NCI-H748 (cell line): ENCODE data around the gene PAX1.

Source experiments
- DNase-seq: peaks from one replicate; lab custom pipeline; 2025; ENCODE audit not compliant: unreplicated experiment; lab: John Stamatoyannopoulos, UW

PAX1 gene

DNA sequence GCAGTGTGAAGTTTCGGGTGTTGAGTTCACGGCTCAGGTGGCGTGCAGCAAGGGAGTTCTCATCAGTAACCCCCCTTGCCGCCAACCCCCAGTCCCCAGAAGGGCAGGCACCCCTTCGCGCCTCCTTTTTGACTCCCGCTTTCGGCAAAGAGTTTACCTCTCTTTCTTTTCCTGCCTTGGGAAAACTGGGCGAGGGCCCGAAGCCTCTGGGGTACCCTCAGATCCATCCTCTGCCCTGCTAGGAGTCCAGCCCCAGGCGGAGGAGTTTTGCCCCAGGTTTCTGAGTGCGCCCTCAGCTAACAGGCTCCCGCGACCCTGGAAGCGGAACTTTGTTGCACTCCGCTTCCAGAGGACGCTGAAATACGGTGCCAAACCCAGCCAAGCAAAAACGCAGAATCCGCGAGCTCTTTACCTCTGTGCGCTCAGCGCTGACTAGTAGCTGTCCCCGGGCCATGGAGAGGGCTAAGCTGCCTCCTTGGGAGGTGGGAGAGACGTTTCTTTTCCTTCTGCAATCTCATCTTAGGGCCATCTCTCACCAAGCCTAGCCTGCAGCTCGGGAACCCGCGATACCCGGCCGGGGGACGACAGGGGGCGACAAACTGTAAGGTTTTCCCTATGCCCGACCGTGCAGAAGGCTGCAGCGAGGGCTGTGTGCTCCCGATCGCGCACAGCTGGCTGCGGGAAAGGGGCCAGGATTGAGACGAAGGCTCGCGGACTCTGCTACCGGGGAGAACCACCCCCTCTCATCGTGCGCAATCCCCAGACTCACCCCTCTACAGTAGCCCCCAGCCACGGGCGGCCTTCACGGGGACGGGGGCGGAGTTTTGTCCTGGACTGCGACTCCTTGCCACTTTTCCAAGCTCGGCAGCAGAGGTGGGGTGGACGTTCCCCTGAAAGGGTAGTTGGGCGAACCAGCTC is 2.7 kb upstream of the PAX1 start:
- peak; percentile 88 for DNase-seq

DNA sequence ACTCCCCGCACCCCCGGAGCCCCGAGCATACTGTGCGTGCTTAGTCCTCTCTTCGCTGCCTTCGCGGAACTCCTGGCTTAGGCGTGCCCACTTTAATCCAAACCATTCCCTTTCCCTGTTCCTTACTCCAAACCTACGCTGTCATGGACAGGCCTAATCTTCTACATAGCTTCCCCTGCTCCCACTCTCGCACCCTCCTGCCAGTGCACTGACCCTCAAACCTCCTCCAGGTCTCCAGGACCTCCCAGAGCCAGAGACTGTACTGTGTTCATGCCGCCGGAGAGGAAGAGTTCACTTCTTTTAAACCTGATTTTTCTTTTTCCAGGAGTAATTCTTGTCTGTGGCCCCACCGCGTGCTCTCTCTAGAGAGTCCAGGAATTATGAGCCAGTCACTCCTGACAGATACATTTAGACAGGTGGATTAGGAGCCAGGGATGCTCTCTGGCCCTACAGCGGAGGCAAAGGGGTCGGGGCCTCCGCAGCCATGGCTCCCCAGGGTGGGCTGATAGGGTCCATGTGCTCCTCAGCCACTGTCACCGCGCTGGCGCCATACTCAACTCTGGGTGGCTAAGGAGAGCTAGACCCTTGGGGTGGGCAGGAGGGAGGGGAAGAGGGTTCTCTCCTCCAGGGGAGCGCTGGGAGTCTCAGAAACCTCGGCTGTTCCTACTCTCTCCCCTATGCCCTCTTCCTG is 1.6 kb upstream of the PAX1 start:
- DNase-seq = no peak

DNA sequence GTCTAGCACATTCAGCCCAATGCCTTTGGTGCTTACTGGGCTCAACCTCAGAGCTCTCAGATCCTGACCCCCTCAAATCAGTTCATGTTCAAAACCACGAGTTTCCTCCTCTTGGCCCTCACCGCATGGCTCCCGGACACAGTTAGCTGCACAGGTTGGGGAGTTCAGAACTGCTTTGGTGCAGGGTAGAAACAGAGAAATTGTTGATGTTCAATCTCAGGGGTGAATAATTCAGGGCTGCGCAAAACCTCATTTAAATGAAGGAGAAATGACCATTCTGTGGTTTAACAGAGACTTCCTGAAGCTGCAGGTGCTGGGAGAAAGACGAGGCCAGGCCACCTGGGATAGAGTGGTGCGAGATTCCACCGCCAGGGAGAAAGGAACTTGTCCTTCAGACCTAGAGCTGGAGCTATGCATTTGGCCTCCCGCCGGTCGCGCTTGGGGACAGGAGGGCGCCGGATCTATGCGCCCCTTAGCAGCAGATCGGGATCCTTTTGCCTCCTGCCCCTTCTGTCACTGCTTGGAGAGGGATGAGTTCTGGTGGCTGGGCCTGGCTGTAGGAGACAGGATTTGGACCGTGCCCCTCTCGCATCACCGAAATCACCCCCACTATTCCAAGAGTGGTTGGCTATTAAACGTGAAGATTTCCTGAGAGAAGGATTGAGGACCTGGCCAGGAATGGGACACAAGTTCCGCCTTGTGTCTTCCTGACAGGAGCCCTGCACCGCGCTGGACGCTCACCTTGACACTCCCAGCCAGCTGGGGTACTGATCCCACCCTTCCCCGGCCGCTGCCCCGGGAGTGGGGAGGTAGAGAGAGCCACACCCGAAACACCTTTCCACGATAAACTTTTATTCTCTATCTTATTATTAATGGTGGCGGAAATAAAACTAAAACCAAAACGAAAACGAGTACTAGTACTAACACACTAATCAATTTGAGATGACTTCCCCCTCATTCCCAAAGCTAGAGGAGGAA is 767 bp upstream of the PAX1 start:
- peak; percentile 47 for DNase-seq

DNA sequence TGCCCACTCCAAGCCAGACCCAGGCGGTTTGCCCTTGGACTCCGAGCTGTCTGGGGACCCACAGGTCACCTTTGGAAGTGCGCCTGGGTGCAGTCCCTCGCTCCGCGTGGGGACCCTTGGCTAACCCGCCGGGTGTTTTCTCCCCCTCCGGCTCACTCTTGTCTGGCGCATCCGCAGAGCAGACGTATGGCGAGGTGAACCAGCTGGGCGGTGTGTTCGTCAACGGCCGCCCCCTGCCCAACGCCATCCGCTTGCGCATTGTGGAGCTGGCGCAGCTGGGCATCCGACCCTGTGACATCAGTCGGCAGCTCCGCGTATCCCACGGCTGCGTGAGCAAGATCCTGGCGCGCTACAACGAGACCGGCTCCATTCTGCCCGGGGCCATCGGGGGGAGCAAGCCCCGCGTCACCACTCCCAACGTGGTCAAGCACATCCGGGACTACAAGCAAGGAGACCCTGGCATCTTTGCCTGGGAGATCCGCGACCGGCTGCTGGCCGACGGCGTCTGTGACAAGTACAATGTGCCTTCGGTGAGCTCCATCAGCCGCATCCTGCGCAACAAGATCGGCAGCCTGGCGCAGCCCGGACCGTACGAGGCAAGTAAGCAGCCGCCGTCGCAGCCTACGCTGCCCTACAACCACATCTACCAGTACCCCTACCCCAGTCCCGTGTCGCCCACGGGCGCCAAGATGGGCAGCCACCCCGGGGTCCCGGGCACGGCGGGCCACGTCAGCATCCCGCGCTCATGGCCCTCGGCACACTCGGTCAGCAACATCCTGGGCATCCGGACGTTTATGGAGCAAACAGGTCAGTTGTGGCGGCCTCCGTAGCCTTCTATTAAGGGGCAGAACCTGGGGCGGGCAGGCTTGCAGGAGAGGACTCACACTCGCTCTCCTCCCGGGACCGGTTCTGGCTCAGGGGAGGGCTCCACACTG is 1.1 kb downstream of the PAX1 start:
- DNase-seq = peak; percentile 82

DNA sequence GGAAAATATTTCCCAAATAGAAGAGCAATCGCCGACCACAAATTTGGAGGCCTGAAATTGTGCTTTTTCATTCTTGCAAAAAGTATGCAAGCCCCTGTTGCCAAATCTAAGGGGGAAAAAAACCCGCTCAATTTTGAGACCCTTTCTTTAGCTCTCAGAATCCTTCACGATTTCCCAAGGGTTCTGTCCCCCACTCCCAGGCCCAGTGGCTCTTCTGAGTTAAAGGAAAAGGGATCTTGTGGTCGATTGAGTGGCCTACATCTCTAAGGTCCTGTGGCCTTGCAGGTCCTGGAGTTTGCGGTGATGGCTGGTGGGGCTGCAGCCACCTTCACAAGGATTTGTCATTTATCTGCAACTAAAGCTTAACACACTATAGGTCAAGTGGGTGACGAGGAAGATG is 1.8 kb downstream of the PAX1 start:
- no peak for DNase-seq

DNA sequence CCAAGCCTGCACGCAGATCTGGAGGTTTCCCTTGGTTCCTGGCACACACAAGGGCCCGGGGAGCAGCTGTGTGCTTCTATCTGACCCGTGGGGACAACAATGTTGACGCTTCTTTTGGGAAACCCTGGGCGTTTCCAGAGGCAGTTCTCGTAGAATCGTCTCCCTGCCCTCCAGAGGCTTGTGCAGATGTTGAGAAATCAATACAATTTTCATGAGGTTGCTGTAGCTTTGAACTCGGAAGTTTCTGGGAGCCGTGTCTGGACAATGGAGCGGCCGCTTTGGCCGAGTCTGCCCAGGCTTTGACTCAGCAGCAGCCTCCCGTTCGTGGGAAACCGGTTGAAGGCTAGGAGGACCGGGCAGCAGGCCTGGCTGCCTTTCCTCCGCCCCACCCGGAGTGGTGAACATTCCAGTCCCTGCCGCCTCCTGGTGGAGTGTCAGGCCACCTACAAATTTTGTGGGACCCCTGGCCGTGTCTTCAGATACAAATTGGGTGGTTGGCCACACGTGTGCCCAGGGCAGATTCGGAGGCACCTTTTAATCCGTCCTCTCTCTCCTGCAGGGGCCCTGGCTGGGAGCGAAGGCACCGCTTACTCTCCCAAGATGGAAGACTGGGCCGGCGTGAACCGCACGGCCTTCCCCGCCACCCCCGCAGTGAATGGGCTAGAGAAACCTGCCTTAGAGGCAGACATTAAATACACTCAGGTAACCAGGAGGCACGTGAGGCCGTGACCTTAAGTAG is 2.7 kb downstream of the PAX1 start:
- DNase-seq = no peak

DNA sequence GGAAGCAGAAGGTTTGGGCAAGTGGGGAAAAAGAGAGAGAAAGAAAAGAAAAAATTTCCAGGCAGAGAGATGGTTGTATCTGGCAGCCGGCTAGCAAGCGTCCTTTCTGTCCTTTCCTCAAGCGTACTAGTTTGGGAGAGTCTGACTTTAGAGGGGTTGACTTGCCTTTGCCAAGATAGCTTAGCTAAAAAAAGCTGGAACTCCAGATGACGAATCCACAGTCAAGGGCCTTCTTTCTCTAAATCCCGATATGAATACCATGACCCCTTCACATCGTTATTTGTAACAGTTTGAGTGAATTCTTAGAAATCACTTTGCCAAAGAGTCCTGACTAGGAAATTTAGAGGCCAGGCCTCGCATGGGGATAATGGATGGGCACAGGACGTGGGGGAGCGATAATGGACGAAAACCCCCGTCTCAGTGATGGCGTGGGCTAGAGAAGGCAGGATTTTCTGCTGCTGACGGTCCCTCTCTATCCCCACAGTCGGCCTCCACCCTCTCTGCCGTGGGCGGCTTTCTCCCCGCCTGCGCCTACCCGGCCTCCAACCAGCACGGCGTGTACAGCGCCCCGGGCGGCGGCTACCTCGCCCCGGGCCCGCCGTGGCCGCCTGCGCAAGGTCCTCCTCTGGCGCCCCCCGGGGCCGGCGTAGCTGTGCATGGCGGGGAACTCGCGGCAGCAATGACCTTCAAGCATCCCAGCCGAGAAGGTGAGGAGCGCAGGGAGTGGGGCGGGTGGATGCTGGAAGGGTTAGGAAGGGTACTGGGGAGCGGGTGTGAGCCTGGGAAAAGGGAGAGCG is 3.5 kb downstream of the PAX1 start:
- DNase-seq = no peak

DNA sequence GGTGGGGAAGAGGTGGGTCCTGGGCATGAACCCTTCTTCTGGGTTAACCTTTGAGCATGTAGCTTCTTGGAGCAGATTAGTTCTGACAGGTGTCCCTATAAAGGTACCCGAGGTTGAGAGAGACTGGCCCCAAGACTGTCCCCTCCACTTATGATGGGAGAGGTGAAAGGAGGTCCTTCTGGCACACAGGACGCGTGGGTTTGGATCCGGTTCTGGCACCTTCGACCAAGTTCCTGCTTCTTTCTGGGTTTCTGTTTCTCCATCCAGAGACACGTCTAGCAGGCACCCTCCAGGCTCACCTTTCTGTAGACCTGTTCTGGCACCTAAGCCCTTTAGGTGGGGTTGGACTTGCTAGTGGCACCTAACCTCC is 4.1 kb downstream of the PAX1 start:
- DNase-seq = no peak

DNA sequence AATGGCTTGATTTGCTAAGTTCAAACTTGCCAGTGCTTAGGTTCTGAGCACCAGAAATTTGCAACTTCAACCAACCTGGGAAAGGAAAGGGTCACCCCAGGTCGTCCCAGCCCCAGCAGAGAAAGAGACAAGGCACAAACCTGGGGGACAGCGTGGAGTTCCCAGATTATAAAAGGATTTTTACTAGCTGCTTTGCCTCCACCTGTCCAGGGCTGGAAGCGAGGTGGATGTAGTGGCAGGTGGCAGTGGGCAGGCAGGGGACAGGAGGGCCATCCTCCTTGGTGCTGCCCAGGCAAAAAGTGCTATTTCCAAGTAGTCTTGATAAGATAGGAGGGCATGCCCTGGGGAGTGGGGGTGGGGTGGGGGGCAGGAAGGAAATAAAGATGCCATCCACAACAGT is 4.9 kb downstream of the PAX1 start:
- no peak for DNase-seq

DNA sequence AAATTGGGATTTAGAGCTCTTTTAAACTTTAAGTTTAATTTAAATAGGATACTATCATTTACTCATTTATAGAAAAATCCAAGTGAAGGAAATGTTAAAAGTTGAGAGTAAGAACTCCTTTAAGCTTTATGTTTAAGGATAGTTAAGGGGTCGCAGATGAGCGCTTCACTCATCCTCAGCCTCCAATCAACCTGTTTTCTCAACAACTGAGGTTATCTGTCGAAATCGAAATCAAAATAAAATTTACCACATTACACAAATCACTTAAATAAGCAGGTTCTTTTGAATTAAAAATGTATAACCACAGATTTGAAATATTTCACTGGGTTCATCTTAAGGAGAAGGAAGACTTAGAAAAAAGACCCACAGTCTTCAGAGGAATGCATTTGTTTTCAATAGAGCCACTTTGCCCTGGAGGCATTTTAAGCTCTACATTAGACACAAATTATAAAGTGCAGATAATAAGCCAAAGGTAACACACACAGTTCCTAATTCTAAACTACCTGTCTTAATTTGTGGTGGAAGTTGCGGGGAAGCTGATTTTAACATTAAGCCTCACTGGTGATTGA is 5.5 kb downstream of the PAX1 start:
- DNase-seq = no peak

DNA sequence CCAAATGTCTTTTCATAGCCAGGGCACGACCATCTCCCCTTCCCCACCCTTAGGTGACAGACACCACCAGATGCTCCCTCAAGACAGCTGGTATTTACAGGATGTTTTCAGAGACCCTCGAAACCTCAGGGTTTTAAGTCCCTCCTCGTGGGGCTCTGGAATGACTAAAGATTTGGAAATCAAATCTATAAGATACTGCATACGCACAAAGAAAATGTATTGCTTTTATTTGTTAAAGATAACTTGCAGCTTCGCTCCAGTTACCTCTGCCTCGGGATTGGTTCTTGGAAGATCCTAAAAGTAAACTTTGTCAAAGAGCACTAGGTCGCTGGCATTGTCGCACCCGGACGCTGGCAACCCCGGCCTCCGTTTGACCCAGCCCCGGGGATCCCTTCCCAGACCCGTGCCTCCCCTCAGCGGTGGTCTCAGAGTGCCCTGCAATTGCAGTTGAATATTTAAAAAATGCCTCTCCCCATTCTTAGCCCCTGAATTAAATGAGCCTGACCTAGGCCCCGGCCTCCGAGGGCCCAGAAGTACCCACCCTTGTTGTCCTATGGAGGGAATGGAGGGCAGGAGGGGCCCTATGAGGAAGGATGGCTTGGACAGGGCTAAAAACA is 7.1 kb downstream of the PAX1 start:
- DNase-seq = no peak

DNA sequence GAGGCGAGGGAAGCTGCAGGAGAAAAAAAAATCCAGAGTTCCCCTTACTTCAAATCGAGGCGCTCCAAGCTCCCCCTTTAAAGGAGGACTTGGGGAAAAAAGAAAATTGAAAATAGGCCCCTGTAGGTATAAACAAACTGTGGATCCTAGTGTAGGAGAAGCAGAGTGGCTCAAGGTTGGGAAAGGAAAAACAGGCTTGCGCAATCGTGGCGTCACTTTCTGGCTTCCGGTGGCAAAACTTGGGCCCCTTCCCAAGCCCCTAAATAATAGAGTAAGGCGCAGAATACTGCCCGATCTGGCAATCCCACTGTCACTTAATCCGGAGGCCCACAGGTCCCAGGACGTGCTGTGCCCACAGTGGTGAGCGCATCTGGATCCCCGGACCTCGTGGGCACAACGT is 8.0 kb downstream of the PAX1 start:
- DNase-seq = no peak

DNA sequence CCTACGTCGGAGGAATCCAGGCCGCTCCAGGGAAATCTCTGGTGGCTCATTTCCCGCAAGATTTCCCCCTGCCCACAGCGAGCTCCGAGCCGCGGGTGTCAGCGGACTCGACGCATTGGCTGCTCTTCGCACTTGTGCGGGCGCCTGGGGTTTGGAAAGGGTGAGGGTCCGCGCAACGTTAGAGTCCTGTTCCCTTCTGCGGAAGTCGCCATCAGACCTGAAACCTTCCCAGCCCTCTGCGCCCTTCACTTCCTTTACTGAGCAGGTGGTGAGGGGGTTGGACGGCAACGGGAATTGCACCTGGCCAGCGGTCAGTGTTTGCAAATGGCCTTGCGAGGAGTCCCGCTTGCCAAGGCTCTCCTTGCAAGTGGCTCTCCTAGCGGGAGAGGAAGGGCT is 8.4 kb downstream of the PAX1 start:
- DNase-seq = peak; percentile 71

DNA sequence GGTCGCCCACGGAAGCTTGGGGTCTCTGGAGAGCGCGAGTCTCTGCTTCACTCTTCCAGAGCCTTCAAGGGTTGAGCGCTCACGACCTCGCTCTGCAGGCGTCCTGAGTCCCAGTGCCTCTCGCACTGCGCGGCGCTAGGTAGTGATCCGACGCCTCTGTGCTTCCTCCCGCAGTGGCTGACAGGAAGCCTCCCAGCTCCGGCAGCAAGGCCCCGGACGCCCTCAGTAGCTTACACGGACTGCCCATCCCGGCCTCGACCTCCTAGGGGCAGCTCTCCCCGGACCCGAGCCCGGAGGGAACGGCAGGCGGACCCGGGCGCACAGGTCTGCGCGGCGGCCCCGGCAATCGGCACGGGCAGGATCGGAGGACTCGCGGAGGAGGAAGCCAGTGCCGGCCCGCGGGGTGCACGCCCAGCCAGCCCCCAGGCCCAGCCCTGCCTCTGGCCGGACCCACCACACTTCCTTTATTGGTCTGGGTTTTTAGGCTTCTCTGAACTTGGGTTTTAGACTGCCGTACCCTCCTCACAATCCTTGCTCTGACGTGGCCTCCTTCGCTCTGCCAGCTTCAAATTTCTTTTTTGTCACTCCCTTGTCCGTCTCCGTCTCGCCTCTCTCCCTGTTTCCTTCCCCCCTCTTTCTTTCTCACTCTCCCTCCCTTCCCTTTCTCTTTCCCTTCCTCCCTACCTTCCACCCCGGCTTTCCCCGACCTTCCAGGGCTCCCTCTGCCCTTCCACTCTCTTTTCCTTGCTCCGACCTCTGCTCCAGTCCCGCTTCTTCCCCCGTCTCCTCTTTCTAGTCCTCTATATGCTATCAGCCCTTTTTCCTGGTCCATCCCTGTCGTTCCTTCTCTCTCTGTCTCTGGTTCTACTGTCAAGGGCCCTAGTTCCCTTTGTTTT is 9.1 kb downstream of the PAX1 start:
- peak; percentile 71 for DNase-seq

DNA sequence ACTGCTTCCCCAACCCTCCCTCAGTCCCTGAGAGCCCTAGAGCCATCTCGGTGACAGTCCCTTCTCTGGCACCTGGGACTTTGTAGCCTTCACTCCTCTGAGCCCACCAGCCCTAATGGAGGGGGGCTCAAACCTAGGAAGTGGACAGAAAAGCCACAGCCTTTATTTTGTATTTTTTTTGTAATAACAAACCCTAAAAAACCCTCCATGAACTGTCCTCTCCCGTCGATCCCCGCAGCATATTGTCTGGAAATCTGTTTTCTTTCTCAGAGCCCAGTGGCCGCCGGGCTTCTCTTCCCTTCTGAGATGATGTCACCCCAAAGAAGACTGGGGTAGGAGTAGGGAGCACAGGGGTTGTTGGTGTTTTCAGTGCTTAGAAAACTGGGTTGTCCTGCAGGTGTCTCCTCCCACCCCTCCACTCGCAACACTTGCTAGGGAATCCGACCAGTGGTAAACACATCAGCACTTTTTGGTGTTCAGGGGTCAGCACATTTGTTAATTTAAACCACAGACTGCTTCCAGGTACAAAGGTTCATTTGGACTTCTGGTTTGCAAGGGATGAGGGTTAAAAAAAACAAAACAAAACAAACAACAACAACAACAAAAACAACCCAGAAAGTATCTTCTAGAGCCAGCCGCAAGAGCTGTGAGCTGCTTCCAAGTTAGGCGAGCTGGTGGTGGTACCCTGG is 9.9 kb downstream of the PAX1 start:
- no peak for DNase-seq

DNA sequence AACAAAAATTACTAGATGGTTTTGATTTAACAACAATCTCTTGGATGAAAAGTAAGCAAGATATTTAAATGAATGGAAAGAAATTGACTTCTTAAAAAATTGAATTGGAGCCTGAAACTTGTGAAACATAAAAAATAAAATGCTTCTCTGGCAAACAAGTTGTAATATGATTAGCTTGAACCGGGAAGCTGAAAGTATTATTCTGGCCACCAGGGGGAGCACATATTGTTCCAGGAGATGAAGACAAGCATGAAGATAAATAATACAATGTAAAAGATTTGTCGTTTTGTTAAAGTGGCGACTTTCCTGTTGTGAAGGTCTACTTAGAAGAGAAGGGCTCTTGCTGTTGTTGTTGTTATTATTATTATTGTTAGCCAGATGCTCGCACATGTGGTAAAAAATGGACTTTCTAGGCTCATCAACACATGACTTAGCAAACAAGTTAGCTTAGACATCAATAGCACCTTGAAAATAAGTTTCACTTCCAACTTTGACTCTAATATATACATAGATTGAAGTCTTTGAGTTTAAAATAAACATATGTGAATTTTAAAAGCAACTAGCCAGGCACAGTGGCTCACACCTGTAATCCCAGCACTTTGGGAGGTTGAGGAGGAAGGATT is 14.2 kb downstream of the PAX1 start:
- DNase-seq = peak; percentile 73
